HL-60 (cell line): ENCODE measurements around the gene NUBPL.

Experiments
- CTCF ChIP-seq: IDR thresholded peaks from one replicate; pipeline ENCODE4 v1.5.1; 2011; ENCODE audit warnings: low read length, control low read depth, inconsistent platforms; ENCODE audit not compliant: insufficient read depth
- POLR2AphosphoS5 ChIP-seq: IDR thresholded peaks from 2 replicates; pipeline ENCODE4 v1.6.1; 2012; ENCODE audit warnings: low read depth
- SPI1 ChIP-seq: IDR thresholded peaks from 2 replicates; pipeline ENCODE4 v1.6.1; 2012; ENCODE audit warnings: low read depth, mild to moderate bottlenecking, borderline replicate concordance
- TF ChIP-seq, protein P1 (sequence below): IDR thresholded peaks from 2 replicates; pipeline ENCODE4 v1.6.1; 2012; ENCODE audit warnings: low read depth; ENCODE audit not compliant: insufficient replicate concordance

DNA sequence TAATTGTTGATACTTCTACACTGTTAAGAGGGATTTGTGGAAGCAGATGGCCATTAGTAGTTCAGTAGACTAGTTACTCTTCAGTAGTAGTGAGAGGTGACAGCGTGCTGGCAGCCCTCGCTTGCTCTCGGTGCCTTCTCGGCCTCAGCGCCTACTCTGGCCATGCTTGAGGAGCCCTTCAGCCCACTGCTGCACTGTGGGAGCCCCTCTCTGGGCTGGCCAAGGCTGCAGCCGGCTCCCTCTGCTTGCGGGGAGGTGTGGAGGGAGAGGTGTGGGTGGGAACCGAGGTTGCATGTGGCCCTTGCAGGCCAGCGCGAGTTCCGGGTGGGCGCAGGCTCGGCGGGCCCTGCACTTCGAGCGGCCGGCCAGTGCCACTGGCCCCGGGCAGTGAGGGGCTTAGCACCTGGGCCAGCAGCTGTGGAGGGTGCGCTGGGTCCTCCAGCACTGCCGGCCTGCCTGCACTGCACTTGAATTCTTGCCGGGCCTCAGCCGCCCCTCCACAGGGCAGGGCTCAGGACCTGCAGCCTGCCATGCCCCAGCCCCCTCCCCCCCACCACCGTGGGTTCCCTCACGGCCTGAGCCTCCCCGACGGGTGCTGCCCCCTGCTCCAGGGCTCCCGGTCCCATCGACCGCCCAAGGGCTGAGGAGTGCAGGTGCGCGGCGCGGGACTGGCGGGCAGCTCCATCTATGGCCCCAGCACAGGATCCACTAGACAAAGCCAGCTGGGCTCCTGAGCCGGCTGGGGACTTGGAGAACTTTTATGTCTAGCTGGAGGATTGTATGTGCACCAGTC lies 139.3 kb downstream of the NUBPL start:
- no peak for TF ChIP-seq CTCF
- no peak for TF ChIP-seq SPI1
- TF ChIP-seq POLR2AphosphoS5, result no peak
- TF ChIP-seq, protein P1, sequence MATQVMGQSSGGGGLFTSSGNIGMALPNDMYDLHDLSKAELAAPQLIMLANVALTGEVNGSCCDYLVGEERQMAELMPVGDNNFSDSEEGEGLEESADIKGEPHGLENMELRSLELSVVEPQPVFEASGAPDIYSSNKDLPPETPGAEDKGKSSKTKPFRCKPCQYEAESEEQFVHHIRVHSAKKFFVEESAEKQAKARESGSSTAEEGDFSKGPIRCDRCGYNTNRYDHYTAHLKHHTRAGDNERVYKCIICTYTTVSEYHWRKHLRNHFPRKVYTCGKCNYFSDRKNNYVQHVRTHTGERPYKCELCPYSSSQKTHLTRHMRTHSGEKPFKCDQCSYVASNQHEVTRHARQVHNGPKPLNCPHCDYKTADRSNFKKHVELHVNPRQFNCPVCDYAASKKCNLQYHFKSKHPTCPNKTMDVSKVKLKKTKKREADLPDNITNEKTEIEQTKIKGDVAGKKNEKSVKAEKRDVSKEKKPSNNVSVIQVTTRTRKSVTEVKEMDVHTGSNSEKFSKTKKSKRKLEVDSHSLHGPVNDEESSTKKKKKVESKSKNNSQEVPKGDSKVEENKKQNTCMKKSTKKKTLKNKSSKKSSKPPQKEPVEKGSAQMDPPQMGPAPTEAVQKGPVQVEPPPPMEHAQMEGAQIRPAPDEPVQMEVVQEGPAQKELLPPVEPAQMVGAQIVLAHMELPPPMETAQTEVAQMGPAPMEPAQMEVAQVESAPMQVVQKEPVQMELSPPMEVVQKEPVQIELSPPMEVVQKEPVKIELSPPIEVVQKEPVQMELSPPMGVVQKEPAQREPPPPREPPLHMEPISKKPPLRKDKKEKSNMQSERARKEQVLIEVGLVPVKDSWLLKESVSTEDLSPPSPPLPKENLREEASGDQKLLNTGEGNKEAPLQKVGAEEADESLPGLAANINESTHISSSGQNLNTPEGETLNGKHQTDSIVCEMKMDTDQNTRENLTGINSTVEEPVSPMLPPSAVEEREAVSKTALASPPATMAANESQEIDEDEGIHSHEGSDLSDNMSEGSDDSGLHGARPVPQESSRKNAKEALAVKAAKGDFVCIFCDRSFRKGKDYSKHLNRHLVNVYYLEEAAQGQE, result no peak
